NB4 (cell line): ENCODE measurements around the gene SLC38A10.

Experiments
- DNase-seq: peaks from one replicate; pipeline ENCODE4 v3.0.0; 2010; ENCODE audit warnings: low read depth
- H3K4me3 ChIP-seq: one replicate; pipeline ENCODE4 v1.5.1; 2011; ENCODE audit warnings: mild to moderate bottlenecking, low read depth, low read length, moderate library complexity
- CTCF ChIP-seq: IDR thresholded peaks from one replicate; pipeline ENCODE4 v1.5.1; 2012; ENCODE audit warnings: low read depth, low read length
- MAX ChIP-seq: IDR thresholded peaks from 2 replicates; pipeline ENCODE4 v1.6.1; 2011; ENCODE audit warnings: low read depth, low read length
- MYC ChIP-seq: IDR thresholded peaks from 2 replicates; pipeline ENCODE4 v1.6.1; 2011; ENCODE audit warnings: low read depth, low read length
- POLR2A ChIP-seq: IDR thresholded peaks from 2 replicates; pipeline ENCODE4 v1.6.1; 2011; ENCODE audit warnings: mild to moderate bottlenecking; ENCODE audit not compliant: insufficient read length; ENCODE audit errors: extremely low read depth

SLC38A10 gene

GRCh38 chr17:81279278-81280275 lies 15.5 kb downstream of the SLC38A10 start:
- DNase-seq = no peak
- no peak overlapping the region for H3K4me3 ChIP-seq
- TF ChIP-seq MYC (no peak), POLR2A (no peak), CTCF (no peak), MAX (no peak)

- TF ChIP-seq CTCF = no peak
- no peak for TF ChIP-seq POLR2A
- TF ChIP-seq MAX = no peak
- no peak for DNase-seq
- H3K4me3 ChIP-seq = no peak overlapping the region
These were observed 16.3 kb downstream of the SLC38A10 start for GRCh38 chr17:81278831-81279230.

GRCh38 chr17:81277946-81278693 lies 17.0 kb downstream of the SLC38A10 start:
- DNase-seq = no peak
- no peak overlapping the region for H3K4me3 ChIP-seq
- TF ChIP-seq MAX = no peak
- no peak for TF ChIP-seq CTCF
- TF ChIP-seq POLR2A = no peak
- no peak for TF ChIP-seq MYC

- TF ChIP-seq MAX (no peak), CTCF (no peak), POLR2A (no peak), MYC (no peak)
- no peak overlapping the region for H3K4me3 ChIP-seq
These were observed 17.7 kb downstream of the SLC38A10 start for GRCh38 chr17:81277421-81277820.

GRCh38 chr17:81276781-81277180 lies 18.3 kb downstream of the SLC38A10 start:
- no peak overlapping the region for H3K4me3 ChIP-seq
- TF ChIP-seq MYC (no peak), MAX (no peak), CTCF (no peak), POLR2A (no peak)
- no peak for DNase-seq

More at GRCh38 chr17:81277421-81277820, 17.7 kb downstream of the SLC38A10 start:
- no peak for DNase-seq
